Ishikawa (cell line): ENCODE data around the gene FRAT1.

Source experiments
- CEBPB ChIP-seq: IDR thresholded peaks from 2 replicates; pipeline ENCODE4 v1.6.1; 2012
- CREB1 ChIP-seq: IDR thresholded peaks from 2 replicates; pipeline ENCODE4 v1.6.1; 2012; ENCODE audit warnings: low read depth
- EGR1 ChIP-seq: IDR thresholded peaks from 2 replicates; pipeline ENCODE4 v1.6.1; 2012
- EP300 ChIP-seq: IDR thresholded peaks from 2 replicates; pipeline ENCODE4 v1.6.1; 2012; ENCODE audit warnings: borderline replicate concordance
- MAX ChIP-seq: IDR thresholded peaks from 2 replicates; pipeline ENCODE4 v1.6.1; 2012
- NFIC ChIP-seq: IDR thresholded peaks from 2 replicates; pipeline ENCODE4 v1.6.1; 2012
- RAD21 ChIP-seq: IDR thresholded peaks from 2 replicates; pipeline ENCODE4 v1.6.1; 2012; ENCODE audit warnings: low read depth
- TAF1 ChIP-seq: IDR thresholded peaks from 2 replicates; pipeline ENCODE4 v1.6.1; 2012; ENCODE audit warnings: low read depth, mild to moderate bottlenecking
- TCF12 ChIP-seq: IDR thresholded peaks from 2 replicates; pipeline ENCODE4 v1.6.1; 2012; ENCODE audit warnings: low read depth
- TEAD4 ChIP-seq: IDR thresholded peaks from 2 replicates; pipeline ENCODE4 v1.6.1; 2012
- YY1 ChIP-seq: IDR thresholded peaks from 2 replicates; pipeline ENCODE4 v1.6.1; 2012; ENCODE audit warnings: low read depth
- ZBTB7A ChIP-seq: IDR thresholded peaks from 2 replicates; pipeline ENCODE4 v1.6.1; 2012; ENCODE audit warnings: low read depth
- TF ChIP-seq, protein P1 (sequence below): IDR thresholded peaks from 2 replicates; pipeline ENCODE4 v1.6.1; 2012; ENCODE audit warnings: low read depth, mild to moderate bottlenecking

DNA sequence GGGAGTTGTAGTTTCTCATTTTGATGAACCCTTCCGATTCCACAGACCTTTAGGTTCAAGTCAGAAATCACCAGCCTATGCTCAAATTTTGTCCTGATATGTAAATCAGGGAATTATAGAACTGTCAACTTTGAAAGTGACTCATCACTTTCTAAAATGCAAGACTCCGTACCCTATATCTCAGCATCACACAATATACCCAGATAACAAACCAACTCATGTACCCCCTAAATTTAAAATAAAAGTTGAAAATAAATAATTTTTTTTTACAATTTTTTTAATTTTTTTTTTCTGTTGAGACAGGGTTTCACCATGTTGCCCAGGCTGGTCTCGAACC is 26.2 kb upstream of the FRAT1 start:
- TF ChIP-seq CEBPB (no peak), TAF1 (no peak), RAD21 (no peak), EP300 (no peak), MAX (no peak), ZBTB7A (no peak), NFIC (no peak), TCF12 (no peak), YY1 (no peak), CREB1 (no peak), EGR1 (no peak), TEAD4 (no peak)
- TF ChIP-seq, protein P1, sequence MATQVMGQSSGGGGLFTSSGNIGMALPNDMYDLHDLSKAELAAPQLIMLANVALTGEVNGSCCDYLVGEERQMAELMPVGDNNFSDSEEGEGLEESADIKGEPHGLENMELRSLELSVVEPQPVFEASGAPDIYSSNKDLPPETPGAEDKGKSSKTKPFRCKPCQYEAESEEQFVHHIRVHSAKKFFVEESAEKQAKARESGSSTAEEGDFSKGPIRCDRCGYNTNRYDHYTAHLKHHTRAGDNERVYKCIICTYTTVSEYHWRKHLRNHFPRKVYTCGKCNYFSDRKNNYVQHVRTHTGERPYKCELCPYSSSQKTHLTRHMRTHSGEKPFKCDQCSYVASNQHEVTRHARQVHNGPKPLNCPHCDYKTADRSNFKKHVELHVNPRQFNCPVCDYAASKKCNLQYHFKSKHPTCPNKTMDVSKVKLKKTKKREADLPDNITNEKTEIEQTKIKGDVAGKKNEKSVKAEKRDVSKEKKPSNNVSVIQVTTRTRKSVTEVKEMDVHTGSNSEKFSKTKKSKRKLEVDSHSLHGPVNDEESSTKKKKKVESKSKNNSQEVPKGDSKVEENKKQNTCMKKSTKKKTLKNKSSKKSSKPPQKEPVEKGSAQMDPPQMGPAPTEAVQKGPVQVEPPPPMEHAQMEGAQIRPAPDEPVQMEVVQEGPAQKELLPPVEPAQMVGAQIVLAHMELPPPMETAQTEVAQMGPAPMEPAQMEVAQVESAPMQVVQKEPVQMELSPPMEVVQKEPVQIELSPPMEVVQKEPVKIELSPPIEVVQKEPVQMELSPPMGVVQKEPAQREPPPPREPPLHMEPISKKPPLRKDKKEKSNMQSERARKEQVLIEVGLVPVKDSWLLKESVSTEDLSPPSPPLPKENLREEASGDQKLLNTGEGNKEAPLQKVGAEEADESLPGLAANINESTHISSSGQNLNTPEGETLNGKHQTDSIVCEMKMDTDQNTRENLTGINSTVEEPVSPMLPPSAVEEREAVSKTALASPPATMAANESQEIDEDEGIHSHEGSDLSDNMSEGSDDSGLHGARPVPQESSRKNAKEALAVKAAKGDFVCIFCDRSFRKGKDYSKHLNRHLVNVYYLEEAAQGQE, result no peak
